ACC112 (cell line): ENCODE data around the gene FOS.
"Not testable (repeated sequence)": the region's sequence is repeated elsewhere in the genome, so short reads cannot be mapped to it uniquely, and the experiment has no call there.

Experiments used
- H2AFZ ChIP-seq: fragments of 200-600 bp; sonication (generic); one replicate; pipeline ENCODE4 v1.6.0; 2017; ENCODE audit warnings: antibody characterized with exemption, low read length; ENCODE audit not compliant: unreplicated experiment
- H3K27ac ChIP-seq: fragments of 200-600 bp; sonication (generic); 2 replicates; pipeline ENCODE4 v1.5.1; 2014; ENCODE audit warnings: low read depth, mild to moderate bottlenecking, antibody characterized with exemption, low read length, moderate library complexity
- H3K27me3 ChIP-seq: fragments of 200-600 bp; sonication (generic); 2 replicates; pipeline ENCODE4 v1.6.1; 2014; ENCODE audit warnings: mild to moderate bottlenecking, antibody characterized with exemption, low read length, moderate library complexity, mixed read lengths; ENCODE audit not compliant: insufficient read depth
- H3K36me3 ChIP-seq: fragments of 200-600 bp; sonication (generic); 2 replicates; pipeline ENCODE4 v1.6.1; 2016; ENCODE audit warnings: mild to moderate bottlenecking, antibody characterized with exemption, low read length, moderate library complexity, mixed read lengths; ENCODE audit not compliant: insufficient read depth
- H3K4me1 ChIP-seq: fragments of 200-600 bp; sonication (generic); one replicate; pipeline ENCODE4 v1.6.1; 2016; ENCODE audit warnings: low read length, mixed read lengths; ENCODE audit not compliant: insufficient read depth, unreplicated experiment, control insufficient read depth
- H3K4me3 ChIP-seq: fragments of 200-600 bp; sonication (generic); 2 replicates; pipeline ENCODE4 v1.5.1; 2014; ENCODE audit warnings: mild to moderate bottlenecking, low read depth, low read length
- H3K79me2 ChIP-seq: fragments of 200-600 bp; sonication (generic); one replicate; pipeline ENCODE4 v1.6.0; 2016; ENCODE audit warnings: low read length; ENCODE audit not compliant: control insufficient read depth, unreplicated experiment, insufficient read depth

The FOS gene

DNA sequence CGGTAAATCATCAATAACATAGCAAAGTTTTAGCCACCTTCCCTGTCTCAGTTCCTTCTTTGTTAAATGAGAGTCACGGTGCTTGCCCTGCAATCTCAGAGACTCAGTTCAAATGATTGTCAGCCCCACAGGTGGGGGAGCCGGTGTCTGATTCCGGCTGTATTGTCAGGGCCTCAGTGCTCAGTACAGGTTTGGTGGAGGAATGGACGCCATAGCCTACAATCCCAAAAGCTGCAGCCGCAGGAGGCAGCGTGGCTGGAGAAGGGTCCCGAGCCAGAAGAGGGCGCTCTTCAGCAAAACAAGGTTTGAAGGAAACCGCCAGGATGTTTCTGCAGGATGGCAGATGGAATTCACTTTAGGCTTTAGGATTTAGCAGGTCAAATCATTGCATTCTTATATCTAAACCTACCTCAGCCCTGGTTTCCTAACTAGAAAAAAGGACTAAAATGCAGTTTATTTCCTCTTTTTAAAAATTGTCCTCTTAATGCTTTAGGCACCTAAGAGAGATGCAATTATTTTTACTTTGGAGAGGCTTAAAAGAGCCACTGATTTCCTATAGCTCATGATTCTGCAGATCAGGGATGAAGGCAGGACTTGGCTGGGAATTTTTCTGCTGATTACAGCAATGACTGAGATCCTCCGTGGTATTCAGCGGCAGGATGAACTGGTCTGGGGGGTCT is 29.2 kb downstream of the FOS start:
- Histone ChIP-seq H3K4me3 (no peak overlapping the region), H3K36me3 (no peaks in the 10 kb centered on the region), H2AFZ (no peak overlapping the region), H3K27me3 (no peaks in the 10 kb centered on the region), H3K27ac (no peak overlapping the region), H3K79me2 (no peaks in the 10 kb centered on the region), H3K4me1 (peaks cover 20% of the 10 kb centered on the region)

DNA sequence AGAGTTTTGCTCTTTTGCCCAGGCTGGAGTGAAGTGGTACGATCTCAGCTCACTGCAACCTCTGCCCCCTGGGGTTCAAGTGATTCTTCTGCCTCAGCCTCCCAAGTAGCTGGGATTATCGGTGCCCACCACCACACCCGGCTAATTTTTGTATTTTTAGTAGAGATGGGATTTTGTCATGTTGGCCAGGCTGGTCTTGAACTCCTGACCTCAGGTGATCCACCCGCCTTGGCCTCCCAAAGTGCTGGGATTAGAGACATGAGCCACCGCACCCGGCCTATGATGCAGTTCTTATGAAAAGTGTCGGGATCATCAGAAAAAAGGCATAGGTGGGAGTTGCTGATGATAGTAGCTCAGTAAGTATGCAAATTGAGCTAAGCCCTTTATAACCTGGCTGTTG is 30.4 kb downstream of the FOS start:
- peaks cover 20% of the 10 kb centered on the region for H3K4me1 ChIP-seq
- H3K79me2 ChIP-seq, H3K27me3 ChIP-seq, H2AFZ ChIP-seq, H3K4me3 ChIP-seq, H3K36me3 ChIP-seq, H3K27ac ChIP-seq: not testable (repeated sequence)

- not testable (repeated sequence) for H3K4me3 ChIP-seq, H3K79me2 ChIP-seq, H3K27ac ChIP-seq, H3K27me3 ChIP-seq, H3K36me3 ChIP-seq, H2AFZ ChIP-seq
- H3K4me1 ChIP-seq: peaks cover 20% of the 10 kb centered on the region
Observed at GRCh38 chr14:75309561-75309960, 30.9 kb downstream of the FOS start.

- H3K27me3 ChIP-seq: no peaks in the 10 kb centered on the region
- H3K27ac ChIP-seq: peak overlapping the region; percentile 65
- no peaks in the 10 kb centered on the region for H3K36me3 ChIP-seq
- H3K79me2 ChIP-seq: no peaks in the 10 kb centered on the region
- H3K4me3 ChIP-seq: no peak overlapping the region
- H3K4me1 ChIP-seq: peaks cover 24% of the 10 kb centered on the region
- H2AFZ ChIP-seq: peak overlapping the region; percentile 28
Observed at GRCh38 chr14:75310295-75311111, 31.9 kb downstream of the FOS start.

DNA sequence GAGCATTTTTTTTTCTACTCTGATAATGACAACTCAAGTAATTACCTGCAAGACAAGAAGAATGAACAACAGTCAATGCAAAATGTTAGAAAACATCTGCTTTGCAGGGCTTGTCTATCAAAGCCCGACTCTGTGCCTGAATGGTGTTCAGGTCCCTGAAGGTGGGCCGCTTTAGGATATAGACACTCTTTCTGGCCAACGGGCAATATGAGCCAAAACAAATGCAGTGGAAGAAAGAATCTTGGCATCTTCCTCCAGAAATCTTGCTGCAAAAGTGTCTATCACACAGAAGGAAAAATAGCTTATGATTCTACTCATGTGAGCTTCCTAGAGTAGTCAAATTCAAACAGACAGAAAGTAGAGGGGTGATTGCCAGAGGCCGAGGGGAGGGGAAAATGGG is 32.7 kb downstream of the FOS start:
- Histone ChIP-seq H3K4me1 (peaks cover 27% of the 10 kb centered on the region), H3K36me3 (no peaks in the 10 kb centered on the region), H3K79me2 (no peaks in the 10 kb centered on the region), H3K4me3 (no peak overlapping the region), H3K27ac (peak overlapping the region; percentile 63; the same call in 1 of the 2 replicates), H2AFZ (no peak overlapping the region), H3K27me3 (no peaks in the 10 kb centered on the region)

DNA sequence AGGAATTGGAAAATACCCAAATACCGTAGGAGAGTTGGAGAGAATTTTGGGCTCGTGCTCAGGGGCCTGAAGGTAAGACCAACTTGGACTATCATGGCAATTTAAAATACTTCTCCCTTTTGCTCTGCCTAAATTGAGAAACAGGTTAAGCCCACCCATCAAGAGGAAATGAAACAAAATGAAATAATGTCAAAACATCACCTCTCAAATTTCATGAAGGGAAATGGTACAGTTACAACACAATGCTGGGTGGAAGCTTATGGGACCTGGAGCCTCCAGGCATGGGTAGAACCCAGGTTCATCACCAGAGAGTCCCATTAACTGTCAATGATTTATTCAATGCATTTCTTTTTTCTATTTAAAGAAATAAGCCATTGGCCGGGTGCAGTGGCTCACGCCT is 33.7 kb downstream of the FOS start:
- Histone ChIP-seq H3K27ac (no peak overlapping the region), H3K4me1 (peaks cover 27% of the 10 kb centered on the region), H3K4me3 (no peak overlapping the region), H3K27me3 (no peaks in the 10 kb centered on the region), H3K36me3 (no peaks in the 10 kb centered on the region), H2AFZ (no peak overlapping the region), H3K79me2 (no peaks in the 10 kb centered on the region)

DNA sequence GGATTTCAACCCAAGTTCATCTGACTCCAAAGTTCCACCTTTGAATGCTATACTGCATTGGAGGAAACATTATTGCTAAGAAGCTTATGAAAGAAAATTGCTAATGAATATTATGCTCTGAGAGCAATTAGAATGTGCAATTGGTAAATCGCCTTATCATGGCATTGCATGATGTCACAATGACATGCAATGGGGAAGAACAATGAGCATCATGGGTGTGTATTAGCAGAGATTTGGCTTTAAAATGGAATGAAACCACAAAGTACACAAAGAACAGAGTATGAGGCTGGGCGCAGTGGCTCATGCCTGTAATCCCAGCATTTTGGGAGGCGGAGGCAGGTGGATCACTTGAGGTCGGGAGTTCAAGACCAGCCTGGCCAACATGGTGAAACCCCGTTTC is 34.7 kb downstream of the FOS start:
- H3K36me3 ChIP-seq: no peaks in the 10 kb centered on the region
- H2AFZ ChIP-seq: no peak overlapping the region
- H3K27ac ChIP-seq: no peak overlapping the region
- no peaks in the 10 kb centered on the region for H3K27me3 ChIP-seq
- peaks cover 27% of the 10 kb centered on the region for H3K4me1 ChIP-seq
- no peak overlapping the region for H3K4me3 ChIP-seq
- H3K79me2 ChIP-seq: no peaks in the 10 kb centered on the region

- no peaks in the 10 kb centered on the region for H3K27me3 ChIP-seq
- peaks cover 25% of the 10 kb centered on the region for H3K4me1 ChIP-seq
- H3K4me3 ChIP-seq: no peak overlapping the region
- H3K79me2 ChIP-seq: no peaks in the 10 kb centered on the region
- 0 out of 2 replicates have a peak overlapping the region, but pooled peaks have one; percentile 3 for H3K27ac ChIP-seq
- H2AFZ ChIP-seq: no peak overlapping the region
- no peaks in the 10 kb centered on the region for H3K36me3 ChIP-seq
Observed at GRCh38 chr14:75315144-75315543, 36.5 kb downstream of the FOS start.

DNA sequence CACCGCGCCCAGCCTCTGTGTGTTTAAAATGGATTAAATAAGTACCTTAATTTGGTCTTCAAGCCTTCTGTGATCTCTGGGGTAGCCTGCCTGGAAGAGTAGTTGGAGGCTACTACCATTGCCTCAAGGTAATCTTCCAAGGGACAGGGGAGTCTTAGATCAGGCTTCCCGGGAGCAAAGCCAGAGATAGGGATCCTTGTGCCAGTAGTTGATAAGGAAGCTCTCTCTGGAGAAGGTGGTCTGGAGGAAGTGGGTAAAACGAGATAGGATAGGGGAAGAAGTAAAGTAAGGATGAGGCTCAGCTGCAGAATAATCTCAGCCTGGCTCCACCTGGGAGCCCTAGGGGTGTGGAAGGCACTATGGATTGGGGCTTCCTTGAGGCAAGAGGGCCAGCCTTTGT is 38.5 kb downstream of the FOS start:
- no peak overlapping the region for H2AFZ ChIP-seq
- H3K4me1 ChIP-seq: peaks cover 7% of the 10 kb centered on the region
- no peaks in the 10 kb centered on the region for H3K79me2 ChIP-seq
- H3K36me3 ChIP-seq: no peaks in the 10 kb centered on the region
- no peak overlapping the region for H3K4me3 ChIP-seq
- H3K27me3 ChIP-seq: no peaks in the 10 kb centered on the region
- no peak overlapping the region for H3K27ac ChIP-seq

GRCh38 chr14:75318353-75318752 is 39.7 kb downstream of the FOS start:
- H3K79me2 ChIP-seq: no peaks in the 10 kb centered on the region
- no peak overlapping the region for H3K27ac ChIP-seq
- H3K4me3 ChIP-seq: no peak overlapping the region
- H3K4me1 ChIP-seq: peaks cover 7% of the 10 kb centered on the region
- H3K27me3 ChIP-seq: no peaks in the 10 kb centered on the region
- no peak overlapping the region for H2AFZ ChIP-seq
- H3K36me3 ChIP-seq: no peaks in the 10 kb centered on the region

- Histone ChIP-seq H3K27me3 (no peaks in the 10 kb centered on the region), H3K27ac (no peak overlapping the region), H3K4me1 (peaks cover 7% of the 10 kb centered on the region), H2AFZ (no peak overlapping the region), H3K79me2 (no peaks in the 10 kb centered on the region), H3K4me3 (no peak overlapping the region), H3K36me3 (no peaks in the 10 kb centered on the region)
Observed at GRCh38 chr14:75319021-75319420, 40.4 kb downstream of the FOS start.
